ENCODE results near the gene C2orf92. TPM values are rescaled to one million over a fixed set of nuclear protein-coding genes. Genes with fewer than 3 reads are reported as not detected.

C2orf92 gene
- total RNA-seq, 2 experiments from 2014 or later, result 5.9 to 11.2 TPM

- no peak overlapping the region for H3K27ac ChIP-seq (ENCODE audit: low read depth, low read length, poor library complexity, severe bottlenecking)
- H3K4me2 ChIP-seq (ENCODE audit: low read length), result no peak overlapping the region
- peaks cover 11% of the 10 kb centered on the region for H3K4me1 ChIP-seq (ENCODE audit: insufficient read depth, low read length, poor library complexity, severe bottlenecking)
- POLR2A ChIA-PET, result interaction anchor here (0.6 kb wide), 1 partner anchor 47 kb away, joined by 3 read pairs; no protein-coding TSS in a partner anchor
- H3K9me2 ChIP-seq (ENCODE audit: insufficient read depth, low read length), result no peaks in the 10 kb centered on the region
- intact Hi-C loops (cut with micrococcal nuclease; ENCODE audit: unreplicated experiment), result no loop called here
- H3K9me3 ChIP-seq (ENCODE audit: low read length), result no peaks in the 10 kb centered on the region
- no peak overlapping the region for H2AFZ ChIP-seq (ENCODE audit: low read length)
- peaks cover 60% of the 10 kb centered on the region for H3K36me3 ChIP-seq (ENCODE audit: insufficient read depth, low read length)
- H3K79me2 ChIP-seq (ENCODE audit: insufficient read depth, low read depth, low read length), result peaks cover 15% of the 10 kb centered on the region
- CTCF ChIA-PET (ENCODE audit: unreplicated experiment), result no interaction called here
- BruUV-seq (replicated peaks), result no TSS peak
- TF ChIP-seq CTCF (conservative IDR thresholded peaks at IDR 0.05; ENCODE audit: low read length) (no peak), EZH2phosphoT487 (IDR thresholded peaks at IDR 0.05; ENCODE audit: borderline replicate concordance, low read depth, low read length) (no peak)
- DNase-seq (ENCODE audit: low spot score), result no peak
- no peak overlapping the region for H3K4me3 ChIP-seq (ENCODE audit: low read depth, low read length, poor library complexity, severe bottlenecking)
- H4K20me1 ChIP-seq (ENCODE audit: insufficient read depth, low read length), result no peaks in the 10 kb centered on the region
These were observed 18.4 kb upstream of the C2orf92 start for GRCh38 chr2:97651114-97651513.

- no peaks in the 10 kb centered on the region for H3K4me1 ChIP-seq (ENCODE audit: insufficient read depth, low read length, poor library complexity, severe bottlenecking)
- no peak overlapping the region for H2AFZ ChIP-seq (ENCODE audit: low read length)
- ChIA-PET POLR2A (interaction anchor here (1.8 kb wide), 1 partner anchor 9 kb away, joined by 6 read pairs; no protein-coding TSS in a partner anchor), CTCF (ENCODE audit: unreplicated experiment) (no interaction called here)
- intact Hi-C loops (cut with micrococcal nuclease; ENCODE audit: unreplicated experiment), result no loop called here
- no peaks in the 10 kb centered on the region for H3K9me3 ChIP-seq (ENCODE audit: low read length)
- H3K27ac ChIP-seq (ENCODE audit: low read depth, low read length, poor library complexity, severe bottlenecking), result no peak overlapping the region
- H3K4me3 ChIP-seq (ENCODE audit: low read depth, low read length, poor library complexity, severe bottlenecking), result no peak overlapping the region
- no peaks in the 10 kb centered on the region for H3K9me2 ChIP-seq (ENCODE audit: insufficient read depth, low read length)
- no peak overlapping the region for H3K4me2 ChIP-seq (ENCODE audit: low read length)
- H3K79me2 ChIP-seq (ENCODE audit: insufficient read depth, low read depth, low read length), result no peaks in the 10 kb centered on the region
- TF ChIP-seq EZH2phosphoT487 (IDR thresholded peaks at IDR 0.05; ENCODE audit: borderline replicate concordance, low read depth, low read length) (no peak), CTCF (conservative IDR thresholded peaks at IDR 0.05; ENCODE audit: low read length) (no peak)
- no TSS peak for BruUV-seq (replicated peaks)
- peaks cover 66% of the 10 kb centered on the region for H3K36me3 ChIP-seq (ENCODE audit: insufficient read depth, low read length)
- H4K20me1 ChIP-seq (ENCODE audit: insufficient read depth, low read length), result no peaks in the 10 kb centered on the region
- no peak for DNase-seq (ENCODE audit: low spot score)
These were observed 16.0 kb upstream of the C2orf92 start for GRCh38 chr2:97653473-97653872.

- H4K20me1 ChIP-seq (ENCODE audit: insufficient read depth, low read length), result no peaks in the 10 kb centered on the region
- peaks cover 66% of the 10 kb centered on the region for H3K36me3 ChIP-seq (ENCODE audit: insufficient read depth, low read length)
- intact Hi-C loops (cut with micrococcal nuclease; ENCODE audit: unreplicated experiment), result no loop called here
- H3K9me3 ChIP-seq (ENCODE audit: low read length), result no peaks in the 10 kb centered on the region
- ChIA-PET CTCF (ENCODE audit: unreplicated experiment) (no interaction called here), POLR2A (interaction anchor here (1.8 kb wide), 1 partner anchor 9 kb away, joined by 6 read pairs; no protein-coding TSS in a partner anchor)
- no peaks in the 10 kb centered on the region for H3K9me2 ChIP-seq (ENCODE audit: insufficient read depth, low read length)
- no peaks in the 10 kb centered on the region for H3K4me1 ChIP-seq (ENCODE audit: insufficient read depth, low read length, poor library complexity, severe bottlenecking)
- no peak overlapping the region for H3K4me2 ChIP-seq (ENCODE audit: low read length)
- H3K27ac ChIP-seq (ENCODE audit: low read depth, low read length, poor library complexity, severe bottlenecking), result no peak overlapping the region
- TF ChIP-seq EZH2phosphoT487 (IDR thresholded peaks at IDR 0.05; ENCODE audit: borderline replicate concordance, low read depth, low read length) (no peak), CTCF (conservative IDR thresholded peaks at IDR 0.05; ENCODE audit: low read length) (no peak)
- no peaks in the 10 kb centered on the region for H3K79me2 ChIP-seq (ENCODE audit: insufficient read depth, low read depth, low read length)
- no peak overlapping the region for H2AFZ ChIP-seq (ENCODE audit: low read length)
- no peak for DNase-seq (ENCODE audit: low spot score)
- BruUV-seq (replicated peaks), result TSS peak; percentile 57
- H3K4me3 ChIP-seq (ENCODE audit: low read depth, low read length, poor library complexity, severe bottlenecking), result no peak overlapping the region
These were observed 15.6 kb upstream of the C2orf92 start for GRCh38 chr2:97653874-97654273.
